ENCODE measurements around the gene MYO15A.

The MYO15A gene

GRCh38 chr17:18099516-18099915 lies 9.0 kb upstream of the MYO15A start:
- Histone ChIP-seq H2BK5ac (ENCODE audit: low read depth, low read length, poor library complexity, severe bottlenecking) (no peak overlapping the region), H2BK120ac (ENCODE audit: low read depth, low read length) (no peak overlapping the region), H3K4ac (ENCODE audit: low read depth in 1 of 2, low read length in 2 of 2) (no peak overlapping the region), H3K4me3 (ENCODE audit: insufficient read depth in 1 of 2, low read depth in 1 of 2, low read length in 2 of 2) (no peak overlapping the region), H3K9me3 (ENCODE audit: control insufficient read depth, low read length) (no peaks in the 10 kb centered on the region), H4K91ac (ENCODE audit: low read length) (no peak overlapping the region), H3K27ac (ENCODE audit: low read length, poor library complexity, severe bottlenecking) (no peak overlapping the region), H3K36me3 (ENCODE audit: control insufficient read depth in 1 of 2, insufficient read depth in 2 of 2, low read depth in 1 of 2, low read length in 2 of 2) (peaks cover 77 to 78% of the 10 kb centered on the region in 2 experiments), H3K23ac (ENCODE audit: low read length in 2 of 2) (no peak overlapping the region), H4K8ac (ENCODE audit: low read length) (no peak overlapping the region), H2AK5ac (ENCODE audit: low read length, severe bottlenecking) (no peak overlapping the region), H3K79me1 (replicated peaks; ENCODE audit: low read length, poor library complexity, severe bottlenecking) (peaks cover 28% of the 10 kb centered on the region), H3K27me3 (ENCODE audit: control insufficient read depth in 1 of 2, insufficient read depth in 1 of 2, low read length in 2 of 2) (no peaks in the 10 kb centered on the region), H3K4me1 (ENCODE audit: control insufficient read depth, insufficient read depth, low read depth, low read length) (peaks cover 2% of the 10 kb centered on the region), H3K14ac (ENCODE audit: low read length in 2 of 2) (no peak overlapping the region), H3K18ac (ENCODE audit: low read depth in 1 of 2, low read length in 2 of 2) (no peak overlapping the region), H2BK15ac (ENCODE audit: low read depth, poor library complexity, severe bottlenecking) (no peak overlapping the region), H2BK12ac (ENCODE audit: low read length in 2 of 2) (no peak overlapping the region), H2AFZ (ENCODE audit: low read depth, low read length) (no peak overlapping the region), H3K9ac (ENCODE audit: low read length) (no peak overlapping the region), H3K4me2 (ENCODE audit: low read length, poor library complexity, severe bottlenecking) (no peak overlapping the region)
- WGBS = 98% methylated on average over 14 of the region's 14 CpGs
- no peak for DNase-seq

DNA sequence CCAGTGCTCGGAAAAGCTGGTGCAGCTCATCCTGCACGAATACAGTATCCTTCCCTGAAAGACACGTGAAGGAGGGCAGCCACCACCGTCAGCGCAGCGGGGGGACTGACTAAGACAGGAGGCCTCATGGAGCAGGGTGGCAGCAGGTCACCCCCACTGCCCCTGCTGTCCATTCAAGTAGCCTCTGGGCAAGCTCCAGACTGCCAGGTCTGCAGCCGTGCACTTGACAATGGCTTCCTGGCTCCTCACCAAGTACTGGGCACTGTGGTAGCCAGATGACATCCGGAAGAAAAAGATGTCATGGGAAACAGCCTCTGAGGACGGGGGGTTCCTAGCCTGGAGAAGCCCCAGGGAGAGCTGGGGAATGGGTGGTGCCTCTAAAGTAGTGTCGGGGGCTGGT lies 7.9 kb upstream of the MYO15A start:
- Histone ChIP-seq H2BK120ac (ENCODE audit: low read depth, low read length) (no peak overlapping the region), H3K4me2 (ENCODE audit: low read length, poor library complexity, severe bottlenecking) (no peak overlapping the region), H4K91ac (ENCODE audit: low read length) (no peak overlapping the region), H3K23ac (ENCODE audit: low read length in 2 of 2) (no peak overlapping the region), H4K8ac (ENCODE audit: low read length) (no peak overlapping the region), H2BK5ac (ENCODE audit: low read depth, low read length, poor library complexity, severe bottlenecking) (no peak overlapping the region), H2BK12ac (ENCODE audit: low read length in 2 of 2) (no peak overlapping the region), H3K27ac (ENCODE audit: low read length, poor library complexity, severe bottlenecking) (no peak overlapping the region), H3K4me1 (ENCODE audit: control insufficient read depth, insufficient read depth, low read depth, low read length) (peaks cover 2% of the 10 kb centered on the region), H3K4ac (ENCODE audit: low read depth in 1 of 2, low read length in 2 of 2) (no peak overlapping the region), H3K79me1 (replicated peaks; ENCODE audit: low read length, poor library complexity, severe bottlenecking) (peaks cover 28% of the 10 kb centered on the region), H3K9ac (ENCODE audit: low read length) (no peak overlapping the region), H3K18ac (ENCODE audit: low read depth in 1 of 2, low read length in 2 of 2) (no peak overlapping the region), H2AK5ac (ENCODE audit: low read length, severe bottlenecking) (no peak overlapping the region), H3K14ac (ENCODE audit: low read length in 2 of 2) (no peak overlapping the region), H3K9me3 (ENCODE audit: control insufficient read depth, low read length) (no peaks in the 10 kb centered on the region), H2AFZ (ENCODE audit: low read depth, low read length) (no peak overlapping the region), H3K4me3 (ENCODE audit: insufficient read depth in 1 of 2, low read depth in 1 of 2, low read length in 2 of 2) (no peak overlapping the region), H3K36me3 (ENCODE audit: control insufficient read depth in 1 of 2, insufficient read depth in 2 of 2, low read depth in 1 of 2, low read length in 2 of 2) (peaks cover 82 to 87% of the 10 kb centered on the region in 2 experiments), H2BK15ac (ENCODE audit: low read depth, poor library complexity, severe bottlenecking) (no peak overlapping the region), H3K27me3 (ENCODE audit: control insufficient read depth in 1 of 2, insufficient read depth in 1 of 2, low read length in 2 of 2) (no peaks in the 10 kb centered on the region)
- 98% methylated on average over 10 of the region's 10 CpGs for WGBS
- DNase-seq = no peak

DNA sequence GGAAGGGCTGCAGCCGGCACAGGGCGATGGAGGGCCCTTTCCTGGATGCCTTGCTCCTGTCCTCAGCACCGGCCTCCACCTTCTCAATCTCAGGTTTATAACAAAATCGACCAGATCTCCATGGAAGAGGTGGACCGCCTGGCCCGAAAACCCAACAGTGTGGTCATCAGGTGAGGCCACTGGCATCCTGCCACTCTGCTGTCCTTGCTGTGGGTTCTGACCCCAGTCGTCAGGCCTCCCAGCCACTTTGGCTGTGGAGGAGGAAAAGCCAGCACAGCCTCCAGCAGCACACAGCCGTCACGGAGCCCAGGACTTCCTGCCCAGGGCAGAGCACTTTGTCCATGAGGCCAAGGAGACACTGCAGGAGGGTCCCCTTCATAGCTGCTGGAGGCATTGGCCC lies 6.7 kb upstream of the MYO15A start:
- no peak for DNase-seq
- H3K9me3 ChIP-seq (ENCODE audit: control insufficient read depth, low read length) = no peaks in the 10 kb centered on the region
- no peak overlapping the region for H3K4me2 ChIP-seq (ENCODE audit: low read length, poor library complexity, severe bottlenecking)
- no peak overlapping the region for H3K27ac ChIP-seq (ENCODE audit: low read length, poor library complexity, severe bottlenecking)
- H3K9ac ChIP-seq (ENCODE audit: low read length) = no peak overlapping the region
- WGBS = 94% methylated on average over 9 of the region's 9 CpGs
- no peaks in the 10 kb centered on the region for H3K27me3 ChIP-seq (ENCODE audit: control insufficient read depth in 1 of 2, insufficient read depth in 1 of 2, low read length in 2 of 2)
- no peak overlapping the region for H3K23ac ChIP-seq (ENCODE audit: low read length in 2 of 2)
- H2AK5ac ChIP-seq (ENCODE audit: low read length, severe bottlenecking) = no peak overlapping the region
- H4K8ac ChIP-seq (ENCODE audit: low read length) = no peak overlapping the region
- H2AFZ ChIP-seq (ENCODE audit: low read depth, low read length) = no peak overlapping the region
- peaks cover 2% of the 10 kb centered on the region for H3K4me1 ChIP-seq (ENCODE audit: control insufficient read depth, insufficient read depth, low read depth, low read length)
- no peak overlapping the region for H4K91ac ChIP-seq (ENCODE audit: low read length)
- H3K4me3 ChIP-seq (ENCODE audit: insufficient read depth in 1 of 2, low read depth in 1 of 2, low read length in 2 of 2) = no peak overlapping the region
- peaks cover 82 to 93% of the 10 kb centered on the region in 2 experiments for H3K36me3 ChIP-seq (ENCODE audit: control insufficient read depth in 1 of 2, insufficient read depth in 2 of 2, low read depth in 1 of 2, low read length in 2 of 2)
- no peak overlapping the region for H3K14ac ChIP-seq (ENCODE audit: low read length in 2 of 2)
- no peak overlapping the region for H2BK15ac ChIP-seq (ENCODE audit: low read depth, poor library complexity, severe bottlenecking)
- no peak overlapping the region for H2BK5ac ChIP-seq (ENCODE audit: low read depth, low read length, poor library complexity, severe bottlenecking)
- no peak overlapping the region for H3K4ac ChIP-seq (ENCODE audit: low read depth in 1 of 2, low read length in 2 of 2)
- peaks cover 23% of the 10 kb centered on the region for H3K79me1 ChIP-seq (replicated peaks; ENCODE audit: low read length, poor library complexity, severe bottlenecking)
- no peak overlapping the region for H2BK12ac ChIP-seq (ENCODE audit: low read length in 2 of 2)
- H3K18ac ChIP-seq (ENCODE audit: low read depth in 1 of 2, low read length in 2 of 2) = no peak overlapping the region
- H2BK120ac ChIP-seq (ENCODE audit: low read depth, low read length) = no peak overlapping the region

- Histone ChIP-seq H3K9me3 (ENCODE audit: control insufficient read depth, low read length) (no peaks in the 10 kb centered on the region), H2BK15ac (ENCODE audit: low read depth, poor library complexity, severe bottlenecking) (no peak overlapping the region), H2AK5ac (ENCODE audit: low read length, severe bottlenecking) (no peak overlapping the region), H3K9ac (ENCODE audit: low read length) (no peak overlapping the region), H3K4me1 (ENCODE audit: control insufficient read depth, insufficient read depth, low read depth, low read length) (peaks cover 2% of the 10 kb centered on the region), H2AFZ (ENCODE audit: low read depth, low read length) (no peak overlapping the region), H3K36me3 (ENCODE audit: control insufficient read depth in 1 of 2, insufficient read depth in 2 of 2, low read depth in 1 of 2, low read length in 2 of 2) (peaks cover 81 to 93% of the 10 kb centered on the region in 2 experiments), H2BK120ac (ENCODE audit: low read depth, low read length) (no peak overlapping the region), H3K4ac (ENCODE audit: low read depth in 1 of 2, low read length in 2 of 2) (no peak overlapping the region), H3K14ac (ENCODE audit: low read length in 2 of 2) (no peak overlapping the region), H4K8ac (ENCODE audit: low read length) (no peak overlapping the region), H3K27me3 (ENCODE audit: control insufficient read depth in 1 of 2, insufficient read depth in 1 of 2, low read length in 2 of 2) (no peaks in the 10 kb centered on the region), H3K4me3 (ENCODE audit: insufficient read depth in 1 of 2, low read depth in 1 of 2, low read length in 2 of 2) (no peak overlapping the region), H3K18ac (ENCODE audit: low read depth in 1 of 2, low read length in 2 of 2) (no peak overlapping the region), H2BK5ac (ENCODE audit: low read depth, low read length, poor library complexity, severe bottlenecking) (no peak overlapping the region), H4K91ac (ENCODE audit: low read length) (no peak overlapping the region), H3K27ac (ENCODE audit: low read length, poor library complexity, severe bottlenecking) (no peak overlapping the region), H2BK12ac (ENCODE audit: low read length in 2 of 2) (no peak overlapping the region), H3K79me1 (replicated peaks; ENCODE audit: low read length, poor library complexity, severe bottlenecking) (peaks cover 16% of the 10 kb centered on the region), H3K4me2 (ENCODE audit: low read length, poor library complexity, severe bottlenecking) (no peak overlapping the region), H3K23ac (ENCODE audit: low read length in 2 of 2) (no peak overlapping the region)
- no peak for DNase-seq
- WGBS = over 99% methylated on average over 3 of the region's 3 CpGs
Measured at GRCh38 chr17:18102640-18103039, 5.9 kb upstream of the MYO15A start.

Data from mesenchymal stem cell (in vitro differentiated cells and primary cell).